Hypothalamus (tissue), 51 donors: ENCODE measurements around the gene SLC16A13.
A peak's percentile ranks its signal among the peaks of the same experiment; 100 is the strongest.

Experiments used
- DNase-seq, 51 donors: peaks; one replicate each; lab custom pipeline; 2025; lab: John Stamatoyannopoulos, UW

The SLC16A13 gene

DNA sequence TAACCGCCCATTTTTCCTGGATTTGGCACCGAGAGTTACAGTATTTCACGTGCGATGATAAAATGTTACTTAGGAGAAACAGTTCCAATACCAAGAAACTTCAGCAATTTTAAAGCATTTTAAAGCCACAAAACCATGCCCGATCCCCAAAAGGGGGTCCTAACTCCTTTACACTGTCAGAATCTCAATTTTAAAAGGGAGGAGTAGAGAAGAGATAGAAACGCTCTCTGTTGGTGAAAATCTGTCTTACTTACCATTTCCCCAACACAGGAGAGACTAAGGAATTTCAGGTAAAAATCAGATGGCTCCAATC lies 23.9 kb upstream of the SLC16A13 start:
- no peak for DNase-seq

DNA sequence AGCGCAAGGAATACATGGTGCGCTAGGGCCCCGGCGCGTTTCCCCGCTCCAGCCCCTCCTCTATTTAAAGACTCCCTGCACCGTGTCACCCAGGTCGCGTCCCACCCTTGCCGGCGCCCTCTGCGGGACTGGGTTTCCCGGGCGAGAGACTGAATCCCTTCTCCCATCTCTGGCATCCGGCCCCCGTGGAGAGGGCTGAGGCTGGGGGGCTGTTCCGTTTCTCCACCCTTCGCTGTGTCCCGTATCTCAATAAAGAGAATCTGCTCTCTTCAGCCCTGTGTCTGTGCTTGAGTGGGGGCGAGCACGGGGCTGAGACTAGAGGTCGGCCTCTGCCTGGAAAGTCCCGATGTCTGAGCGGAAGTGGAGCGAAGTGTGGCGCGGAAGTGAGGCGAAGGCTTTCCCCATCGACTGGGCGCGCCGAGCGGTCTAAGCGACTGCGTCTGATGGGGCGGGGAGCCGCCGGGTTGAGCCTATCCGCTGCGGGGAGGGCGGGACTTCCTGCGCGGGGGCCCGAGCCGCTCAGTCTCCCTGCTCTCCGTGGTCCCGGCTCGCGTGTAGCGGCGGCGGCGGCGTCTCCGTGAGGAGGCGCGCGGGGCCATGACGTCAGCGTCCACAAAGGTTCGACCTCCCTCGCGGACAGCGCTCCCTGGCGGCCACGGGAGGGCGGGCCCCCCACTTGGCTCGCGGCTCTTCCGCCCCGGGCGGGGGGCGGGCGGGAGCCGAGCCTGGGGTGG lies 21.4 kb upstream of the SLC16A13 start:
- peak; percentile 44 to 100 (median 96) for DNase-seq

DNA sequence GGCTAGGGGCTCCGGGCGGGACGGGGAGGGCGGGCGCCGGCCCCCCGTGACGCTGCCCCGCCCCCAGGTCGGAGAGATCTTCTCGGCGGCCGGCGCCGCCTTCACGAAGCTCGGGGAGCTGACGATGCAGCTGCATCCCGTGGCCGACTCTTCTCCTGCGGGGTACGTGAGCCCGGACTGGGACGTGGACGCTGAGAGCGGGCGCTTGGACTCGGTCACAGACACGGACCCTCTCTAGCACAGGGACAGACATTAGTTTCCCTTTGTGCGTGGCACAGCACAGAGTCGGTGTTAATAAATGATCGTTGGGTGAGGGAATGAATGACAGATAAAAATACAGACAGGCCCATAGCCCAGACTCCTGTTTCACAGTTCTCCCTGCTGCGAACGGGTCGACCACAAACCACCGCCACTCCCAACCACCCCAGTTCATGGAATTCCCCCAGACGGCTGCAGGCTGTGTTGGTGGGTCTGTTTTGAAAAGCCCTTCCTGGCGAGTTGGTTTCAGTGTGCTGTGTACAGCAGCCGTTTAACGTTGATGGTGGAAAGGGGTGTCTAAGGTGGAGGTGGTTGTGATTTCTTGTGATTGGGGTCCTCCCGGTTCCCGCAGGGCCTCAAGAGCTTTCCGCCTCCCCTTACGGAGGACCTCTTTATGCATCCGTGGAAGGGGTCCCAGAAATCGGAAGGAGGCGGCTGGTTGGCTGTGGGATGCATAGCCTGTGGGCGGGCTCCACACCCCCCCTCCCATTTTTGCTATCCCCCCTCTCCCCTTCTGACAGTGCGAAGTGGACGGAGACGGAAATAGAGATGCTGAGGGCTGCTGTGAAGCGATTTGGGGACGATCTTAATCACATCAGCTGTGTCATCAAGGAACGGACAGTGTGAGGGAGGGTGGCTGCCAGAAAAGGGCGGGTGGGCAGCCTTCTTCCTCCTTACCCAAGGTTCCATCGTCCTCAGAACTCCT lies 20.5 kb upstream of the SLC16A13 start:
- DNase-seq = peak in 15 of 51 donors; percentile 31 to 91 (median 68)

DNA sequence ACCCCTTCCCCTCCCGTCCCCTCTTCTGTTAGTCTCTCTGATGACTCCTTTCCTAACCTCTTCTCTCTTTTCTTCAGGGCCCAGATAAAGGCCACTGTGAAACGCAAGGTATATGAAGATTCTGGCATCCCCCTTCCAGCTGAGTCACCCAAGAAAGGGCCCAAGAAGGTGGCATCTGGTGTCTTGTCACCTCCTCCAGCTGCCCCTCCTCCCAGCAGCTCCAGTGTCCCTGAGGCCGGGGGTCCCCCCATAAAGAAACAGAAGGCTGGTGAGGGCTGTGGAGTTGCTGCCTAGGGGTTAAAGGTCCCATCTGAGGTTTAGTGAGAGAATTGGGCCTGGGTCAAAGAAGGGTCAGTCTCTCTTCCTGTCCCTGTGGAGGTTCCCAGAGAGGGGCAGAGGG lies 19.4 kb upstream of the SLC16A13 start:
- DNase-seq = no peak

DNA sequence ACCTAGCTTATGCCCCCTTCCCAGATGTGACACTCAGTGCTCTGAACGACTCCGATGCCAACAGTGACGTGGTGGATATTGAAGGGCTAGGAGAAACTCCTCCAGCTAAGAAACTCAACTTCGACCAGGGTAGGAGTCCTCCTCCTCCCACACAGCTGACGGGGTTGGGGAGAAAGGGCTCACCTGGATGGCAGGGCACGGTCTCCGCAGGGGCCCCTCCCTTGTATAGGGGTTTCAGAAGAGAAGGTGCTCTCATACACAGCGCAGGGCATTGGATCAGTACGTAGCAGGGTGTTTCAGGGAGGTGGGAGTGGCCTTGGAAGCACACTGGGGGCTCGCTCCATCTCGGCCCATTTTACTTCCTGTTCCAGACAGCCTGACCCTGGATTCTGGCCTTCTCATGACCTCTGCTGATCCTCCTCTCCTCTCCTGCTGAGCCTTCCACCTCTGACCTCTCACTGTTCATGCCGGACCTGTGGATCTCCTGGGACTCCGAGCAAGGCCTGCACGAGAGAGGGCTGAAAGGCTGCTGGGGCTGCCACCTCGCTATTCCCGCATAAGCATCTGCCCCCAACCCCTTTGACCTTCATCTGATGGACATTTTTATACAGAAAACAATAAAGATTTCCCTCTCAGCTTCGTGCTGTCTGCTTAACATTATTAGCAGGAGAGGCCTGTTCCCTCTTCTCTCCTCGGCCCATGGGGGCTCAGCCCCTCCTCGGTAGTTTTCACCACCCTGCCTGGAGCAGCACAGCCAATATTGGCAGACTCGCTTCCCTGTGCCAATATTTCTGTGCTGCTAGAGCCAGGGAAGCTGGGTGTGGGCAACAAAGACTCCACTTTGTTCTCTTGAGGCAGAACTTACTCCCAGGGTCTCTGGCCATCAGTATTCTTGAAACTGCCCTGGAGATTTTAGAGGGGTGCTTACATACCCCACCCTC lies 18.7 kb upstream of the SLC16A13 start:
- no peak for DNase-seq

DNA sequence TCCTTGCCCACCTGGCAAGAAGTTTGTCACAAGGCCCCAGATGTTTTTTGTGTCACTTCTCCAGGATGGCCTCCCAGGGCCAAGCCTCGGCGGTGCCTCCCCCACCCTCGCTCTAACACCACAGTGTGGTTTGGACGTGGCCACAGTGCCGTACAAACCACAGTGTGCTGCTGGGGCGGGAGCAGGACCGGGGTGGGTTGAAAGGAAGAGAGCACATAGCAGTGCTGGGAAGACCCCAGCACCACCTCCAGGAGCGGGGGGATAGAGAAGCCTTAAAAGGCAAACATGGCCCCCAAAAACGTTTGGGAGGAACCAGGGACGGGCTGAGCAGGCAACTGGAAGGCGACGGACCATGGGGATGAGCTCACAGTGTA lies 18.0 kb upstream of the SLC16A13 start:
- DNase-seq = no peak

DNA sequence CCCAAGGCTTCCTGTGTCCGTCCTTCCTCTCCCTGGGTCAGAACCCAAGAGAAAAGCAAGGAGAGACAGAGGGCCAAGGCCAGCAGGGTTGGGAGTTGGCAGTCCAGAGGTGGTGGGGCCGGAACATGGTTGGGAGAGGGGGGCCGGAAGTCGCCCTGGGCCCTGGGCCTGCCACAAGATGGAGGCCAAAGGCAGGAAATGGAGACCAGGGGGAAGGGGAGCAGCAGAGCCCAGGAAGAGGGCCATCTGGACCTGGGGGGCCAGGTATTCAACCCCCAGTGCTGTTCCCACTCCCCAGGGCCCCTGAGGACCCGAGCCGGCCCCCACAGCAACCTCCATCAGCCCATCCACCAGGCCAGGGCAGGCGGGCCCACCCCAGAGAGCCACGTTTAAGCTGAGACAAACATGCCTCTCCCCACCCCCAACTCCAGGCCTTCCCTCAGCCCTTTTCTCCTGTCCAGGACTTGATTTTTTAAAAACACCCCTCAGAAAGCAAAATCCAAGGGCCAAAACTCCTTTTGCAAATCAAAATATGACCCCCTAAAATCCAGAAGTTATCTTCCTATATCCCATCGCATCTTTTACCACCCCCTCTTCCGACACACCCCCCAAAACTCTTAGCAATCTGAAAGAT lies 17.4 kb upstream of the SLC16A13 start:
- peak in 10 of 51 donors; percentile 9 to 38 (median 17) for DNase-seq

DNA sequence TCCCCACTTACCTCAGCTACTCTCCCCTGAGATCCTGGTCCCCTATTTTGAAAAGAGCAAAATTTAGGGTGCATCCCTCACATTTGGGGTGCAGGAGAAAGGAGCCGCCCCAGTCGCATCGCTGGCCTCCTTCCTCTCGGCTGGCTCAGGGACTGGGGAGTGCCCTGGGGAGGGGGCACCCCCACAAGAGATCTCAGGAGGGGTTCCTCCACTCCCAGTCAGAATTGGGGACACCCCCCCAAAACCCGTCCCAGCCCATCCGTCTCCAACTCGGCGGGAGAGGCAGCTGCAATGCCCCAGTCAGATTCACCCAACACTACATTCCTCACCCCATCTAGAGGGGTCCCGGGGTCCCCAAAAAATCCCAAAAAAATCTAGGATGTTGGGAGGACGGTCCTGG lies 16.4 kb upstream of the SLC16A13 start:
- DNase-seq = no peak

DNA sequence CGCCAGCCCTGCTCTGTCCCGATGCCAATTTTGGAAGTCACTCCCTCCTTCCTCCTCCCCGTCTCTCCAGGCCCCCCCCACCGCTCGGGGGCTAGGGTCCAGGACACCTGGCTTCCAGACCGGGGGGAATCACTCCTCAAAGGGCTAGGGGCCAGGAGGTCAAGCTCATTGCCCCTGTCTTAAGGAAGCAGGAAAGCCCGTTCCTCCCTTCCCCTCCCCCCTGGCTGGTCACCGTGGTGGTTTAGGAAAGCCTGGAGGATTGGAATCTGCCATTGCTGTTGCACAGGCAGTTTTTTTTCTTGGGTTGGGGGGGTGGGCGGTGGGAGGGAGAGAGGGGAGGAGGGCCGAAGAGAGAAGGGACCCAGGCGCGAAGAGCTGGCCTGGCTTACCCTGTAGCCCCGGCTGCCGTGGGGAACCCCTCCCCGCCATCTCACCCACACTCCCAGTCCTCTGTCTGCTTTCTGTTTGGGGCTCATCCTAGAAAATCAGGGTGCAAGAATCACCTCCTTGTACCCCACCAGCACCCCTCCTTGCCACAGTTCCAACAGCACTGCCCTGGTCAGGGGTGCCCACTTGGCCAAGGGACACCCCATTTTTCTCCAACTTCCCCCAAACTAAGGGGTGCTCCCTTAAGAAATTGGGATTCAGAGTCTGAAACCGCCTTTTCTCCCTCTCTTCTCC lies 15.8 kb upstream of the SLC16A13 start:
- DNase-seq = peak in 16 of 51 donors; percentile 12 to 52 (median 28)

DNA sequence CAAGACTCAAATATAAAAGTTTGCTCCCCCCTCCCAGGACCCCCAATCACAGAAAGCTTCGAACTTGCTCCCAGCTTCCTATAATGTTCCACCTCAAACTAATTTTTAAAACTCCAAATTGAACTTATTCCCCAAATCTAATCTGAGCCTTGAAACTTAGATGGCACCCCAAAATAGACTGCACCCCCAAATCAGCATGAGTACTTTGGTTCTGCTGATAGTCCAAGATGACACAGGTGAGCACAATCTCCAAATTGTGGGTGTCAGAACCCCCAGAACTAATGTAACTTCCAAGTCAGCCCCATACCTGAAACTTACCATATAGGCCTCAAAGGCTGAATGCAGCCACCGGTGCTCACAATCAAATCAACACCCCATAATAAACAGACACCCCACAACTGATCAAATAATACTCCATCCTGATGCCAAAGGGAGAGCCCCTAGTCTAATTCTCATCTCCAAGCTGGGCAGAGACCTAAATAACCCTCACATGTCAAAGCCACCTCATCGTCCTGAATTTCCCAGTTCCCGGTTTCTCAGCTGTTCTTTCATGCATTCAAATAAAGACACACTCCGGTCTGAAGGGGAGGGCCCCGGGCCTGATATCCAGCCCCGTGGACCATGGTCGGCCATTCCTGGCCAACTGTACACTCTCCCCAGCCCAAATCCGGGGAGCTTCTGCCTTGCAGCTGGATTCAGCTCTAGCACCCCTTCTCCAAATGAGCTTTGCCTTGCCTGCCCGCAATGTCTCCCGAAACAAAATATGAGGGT lies 14.7 kb upstream of the SLC16A13 start:
- DNase-seq = no peak

DNA sequence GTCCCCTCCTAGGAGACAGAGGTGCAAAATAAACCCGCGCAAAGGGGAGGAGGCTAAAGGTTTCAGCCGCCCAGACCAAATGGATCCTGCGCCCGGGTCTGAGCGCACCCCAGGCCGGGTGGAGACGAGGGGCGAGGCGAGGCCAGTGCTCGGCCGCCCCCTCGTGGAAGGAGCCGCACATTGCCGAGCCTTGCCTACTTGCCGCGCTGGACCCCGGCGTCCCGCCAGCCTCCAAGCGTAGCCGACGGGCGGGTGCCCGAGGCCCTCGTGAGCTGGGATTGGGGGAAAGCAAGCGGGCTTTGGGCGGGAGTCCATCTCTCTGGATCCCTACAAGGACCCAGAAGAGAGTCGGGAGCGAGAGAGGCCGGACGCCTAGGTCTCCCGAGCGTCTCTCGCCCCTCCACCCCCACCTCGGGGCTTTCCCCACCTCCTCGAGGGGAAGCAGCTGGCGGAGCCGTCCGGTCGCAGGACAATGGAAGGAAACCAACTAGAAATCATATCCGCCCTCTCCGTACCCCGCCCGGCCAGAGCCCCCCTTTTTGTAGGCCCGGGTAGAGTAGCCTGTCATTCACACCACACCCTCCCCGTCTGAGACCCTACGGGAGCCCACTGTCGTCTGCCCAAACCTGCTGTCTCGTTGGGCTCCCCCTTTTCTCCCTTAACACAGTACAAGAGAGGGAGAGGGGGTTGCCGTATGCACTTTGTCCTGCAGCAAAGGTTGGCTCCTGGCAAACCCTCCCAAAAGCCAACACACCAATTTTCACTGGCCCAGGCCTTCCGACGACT lies 13.6 kb upstream of the SLC16A13 start:
- DNase-seq = peak in 38 of 51 donors; percentile 21 to 81 (median 50)

DNA sequence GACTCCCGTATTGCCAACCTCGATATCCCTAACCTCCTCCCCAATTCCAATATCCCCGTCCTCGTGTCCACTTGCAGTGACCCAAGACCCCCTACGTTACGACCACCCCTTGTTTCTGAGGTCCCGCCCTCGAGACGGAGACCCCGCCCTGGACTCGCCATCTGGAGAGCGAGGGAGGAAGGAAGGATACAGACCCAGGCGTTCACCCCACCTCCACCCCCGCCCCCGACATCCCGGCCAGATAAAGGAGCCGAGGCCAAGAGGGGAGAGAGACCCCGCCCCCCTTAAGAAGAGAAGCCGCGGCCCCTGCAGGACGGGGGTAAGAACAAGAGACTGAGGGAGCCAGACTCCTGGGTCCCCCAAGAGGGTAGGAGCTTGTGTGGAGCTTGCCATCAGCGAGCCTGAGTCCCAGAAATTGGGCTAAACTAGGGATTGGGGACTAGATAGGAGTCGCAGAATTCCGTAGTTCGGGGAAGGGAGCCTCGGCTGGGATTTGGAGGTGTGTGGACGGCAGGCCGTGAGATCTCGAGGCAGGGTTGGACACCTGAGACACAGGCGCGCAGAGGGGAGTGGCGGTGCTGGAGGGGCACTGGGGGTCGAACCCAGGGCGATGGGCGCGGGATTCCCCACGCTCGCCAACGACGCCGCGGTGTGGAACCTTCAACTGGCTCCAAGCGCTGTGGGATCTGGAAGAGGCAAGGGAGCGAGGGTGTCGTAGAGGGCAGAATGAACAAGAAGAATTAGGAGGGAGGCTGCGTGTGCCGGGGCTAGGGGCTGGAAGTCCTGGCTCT lies 12.8 kb upstream of the SLC16A13 start, which contains the start of gene BCL6B:
BCL6B (plus strand) TSS at position 270 of the 791 bp plus-strand sequence. CDS start 622 bp downstream, outside the sequence.
- no peak for DNase-seq

DNA sequence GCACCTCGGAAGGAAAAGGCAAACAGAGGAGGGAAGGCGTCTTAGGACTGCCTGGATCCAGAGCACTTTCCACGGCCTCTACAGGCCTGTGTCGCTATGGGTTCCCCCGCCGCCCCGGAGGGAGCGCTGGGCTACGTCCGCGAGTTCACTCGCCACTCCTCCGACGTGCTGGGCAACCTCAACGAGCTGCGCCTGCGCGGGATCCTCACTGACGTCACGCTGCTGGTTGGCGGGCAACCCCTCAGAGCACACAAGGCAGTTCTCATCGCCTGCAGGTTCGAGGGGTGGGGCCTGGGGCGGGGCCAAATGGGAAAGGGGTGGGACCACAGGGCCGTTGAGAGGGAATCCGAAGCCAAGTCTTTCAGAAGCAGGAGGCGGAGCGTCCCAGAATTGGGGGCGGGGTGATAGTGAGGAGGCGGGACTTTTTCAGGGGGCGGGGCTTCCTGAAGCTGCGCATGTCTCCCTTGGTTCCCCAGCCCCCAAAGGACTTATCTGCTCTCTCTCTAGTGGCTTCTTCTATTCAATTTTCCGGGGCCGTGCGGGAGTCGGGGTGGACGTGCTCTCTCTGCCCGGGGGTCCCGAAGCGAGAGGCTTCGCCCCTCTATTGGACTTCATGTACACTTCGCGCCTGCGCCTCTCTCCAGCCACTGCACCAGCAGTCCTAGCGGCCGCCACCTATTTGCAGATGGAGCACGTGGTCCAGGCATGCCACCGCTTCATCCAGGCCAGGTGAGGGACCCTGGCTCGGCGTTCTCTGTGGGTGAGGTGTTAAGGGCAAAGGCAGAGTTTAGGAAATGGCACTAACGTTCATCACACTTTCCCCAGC lies 12.0 kb upstream of the SLC16A13 start:
- peak in 43 of 51 donors; percentile 12 to 82 (median 60) for DNase-seq

DNA sequence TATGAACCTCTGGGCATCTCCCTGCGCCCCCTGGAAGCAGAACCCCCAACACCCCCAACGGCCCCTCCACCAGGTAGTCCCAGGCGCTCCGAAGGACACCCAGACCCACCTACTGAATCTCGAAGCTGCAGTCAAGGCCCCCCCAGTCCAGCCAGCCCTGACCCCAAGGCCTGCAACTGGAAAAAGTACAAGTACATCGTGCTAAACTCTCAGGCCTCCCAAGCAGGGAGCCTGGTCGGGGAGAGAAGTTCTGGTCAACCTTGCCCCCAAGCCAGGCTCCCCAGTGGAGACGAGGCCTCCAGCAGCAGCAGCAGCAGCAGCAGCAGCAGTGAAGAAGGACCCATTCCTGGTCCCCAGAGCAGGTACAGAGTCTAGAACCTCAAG lies 11.4 kb upstream of the SLC16A13 start:
- DNase-seq = no peak

DNA sequence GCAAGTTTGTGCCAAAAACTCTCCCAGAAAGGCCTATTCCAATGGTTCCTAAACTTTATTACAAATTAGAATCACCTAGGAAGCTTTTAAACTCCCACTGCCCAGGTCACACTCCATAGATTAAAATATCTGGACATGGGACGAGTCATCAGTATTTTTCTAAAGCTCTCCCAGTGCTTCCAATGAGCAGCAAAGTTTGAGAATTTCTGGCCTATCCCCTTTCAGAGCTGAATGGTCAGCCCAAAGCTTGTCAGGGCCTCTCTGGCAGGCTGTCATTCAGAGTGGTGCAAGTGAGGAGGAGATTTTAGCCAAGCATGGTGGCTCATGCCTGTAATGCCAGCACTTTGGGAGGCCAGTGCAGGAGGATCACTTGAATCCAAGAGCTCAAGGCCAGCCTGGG lies 10.6 kb upstream of the SLC16A13 start:
- no peak for DNase-seq

DNA sequence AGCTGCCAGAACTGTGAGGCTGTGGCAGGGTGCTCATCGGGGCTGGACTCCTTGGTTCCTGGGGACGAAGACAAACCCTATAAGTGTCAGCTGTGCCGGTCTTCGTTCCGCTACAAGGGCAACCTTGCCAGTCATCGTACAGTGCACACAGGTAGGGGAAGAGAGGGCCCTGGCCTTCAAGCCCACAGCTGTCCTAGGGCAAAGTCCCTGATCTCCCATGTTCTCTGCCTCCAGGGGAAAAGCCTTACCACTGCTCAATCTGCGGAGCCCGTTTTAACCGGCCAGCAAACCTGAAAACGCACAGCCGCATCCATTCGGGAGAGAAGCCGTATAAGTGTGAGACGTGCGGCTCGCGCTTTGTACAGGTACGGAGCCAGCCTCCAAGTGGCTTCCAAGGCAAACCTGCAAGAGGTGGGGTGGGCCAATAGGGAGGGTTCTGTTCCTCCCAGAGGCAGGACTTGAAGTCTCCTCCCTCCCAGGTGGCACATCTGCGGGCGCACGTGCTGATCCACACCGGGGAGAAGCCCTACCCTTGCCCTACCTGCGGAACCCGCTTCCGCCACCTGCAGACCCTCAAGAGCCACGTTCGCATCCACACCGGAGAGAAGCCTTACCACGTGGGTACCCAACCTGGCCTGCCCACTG lies 9.2 kb upstream of the SLC16A13 start:
- DNase-seq = no peak
